Body of pancreas (tissue), 4 donors: ENCODE data around the gene FRAS1. TPM values are rescaled to one million over a fixed set of nuclear protein-coding genes. Genes with fewer than 3 reads are reported as not detected.

Source experiments
- ATAC-seq: fragments of 150-250 bp; one replicate; pipeline ENCODE4 v1.9.1; 2016
- DNase-seq, 4 donors: peaks; one replicate each; pipeline ENCODE4 v3.0.0-alpha.2; 2019
- H3K27ac ChIP-seq, 4 donors: fragments of 200-600 bp; sonication (generic); 1 replicate in 3 of 4; 2 replicates in 1 of 4; pipeline versions ENCODE4 v1.5.1 to v1.6.1; 2016 to 2019; ENCODE audit warnings: mild to moderate bottlenecking in 1 of 4, mixed read lengths in 1 of 4, moderate library complexity in 1 of 4
- H3K27me3 ChIP-seq, 2 donors: fragments of 200-600 bp; sonication (generic); one replicate each; pipeline ENCODE4 v1.6.0; 2016; ENCODE audit warnings: mild to moderate bottlenecking in 1 of 2
- H3K36me3 ChIP-seq, 2 donors: fragments of 200-600 bp; sonication (generic); replicated peaks in 1 of 2; 2 replicates each; pipeline ENCODE4 v1.5.1; 2016; ENCODE audit warnings: low read depth in 2 of 2; ENCODE audit not compliant: insufficient read depth in 1 of 2
- H3K4me1 ChIP-seq: fragments of 200-600 bp; sonication (generic); one replicate; pipeline ENCODE4 v1.6.0; 2016
- H3K4me3 ChIP-seq, 2 donors: fragments of 200-600 bp; sonication (generic); 1 replicate in 1 of 2; 2 replicates in 1 of 2; pipeline ENCODE4 v1.5.1; 2016 to 2019
- H3K9me3 ChIP-seq, 3 donors: fragments of 200-600 bp; sonication (generic); 1 replicate in 2 of 3; 2 replicates in 1 of 3; pipeline ENCODE4 v1.5.1; 2016
- CTCF ChIP-seq, 7 experiments: fragments of 450-650 bp in 4 of 7; fragments of 200-600 bp in 3 of 7; sonication (generic) in 3 of 7; IDR thresholded peaks; one replicate each; pipeline ENCODE4 v1.5.1; 2016 to 2019; ENCODE audit warnings: antibody characterized with exemption in 7 of 7
- POLR2A ChIP-seq, 3 donors: fragments of 450-650 bp; IDR thresholded peaks; one replicate each; pipeline ENCODE4 v1.6.1; 2016; ENCODE audit warnings: antibody characterized with exemption in 3 of 3, mild to moderate bottlenecking in 2 of 3
- WGBS, 2 donors: methylation state at CpG; one replicate each; pipeline ENCODE4 v1.1.5; 2017; 5-methylcytosine and 5-hydroxymethylcytosine counted together
- intact Hi-C: fragments of 100-400 bp; cut with DNase I; formaldehyde crosslinking; loops from one replicate; pipeline ENCODE4 v1.15.1; 2023
- total RNA-seq, 2 donors: library from RNA; depleted of rRNA; stranded (reverse); fragments of >200 nt; gene quantifications; one replicate each; pipeline ENCODE4 v1.1.0, GENCODE V29; 2016

FRAS1 gene
- total RNA-seq, 2 donors from 2014 or later, result 22.6 to 24.4 TPM

GRCh38 chr4:78336093-78336943 is 279.2 kb downstream of the FRAS1 start:
- DNase-seq, result no peak
- intact Hi-C loops, result no loop called here
- ATAC-seq, result no peak
- TF ChIP-seq CTCF (IDR thresholded peaks at IDR 0.05) (no peak), POLR2A (IDR thresholded peaks at IDR 0.05) (no peak)
- H3K4me3 ChIP-seq, result no peak overlapping the region
- no peaks in the 10 kb centered on the region for H3K36me3 ChIP-seq
- H3K9me3 ChIP-seq, result no peaks in the 10 kb centered on the region
- no peaks in the 10 kb centered on the region for H3K4me1 ChIP-seq
- WGBS, 2 donors, result 55 to 56% methylated on average over 4 of the region's 4 CpGs
- H3K27me3 ChIP-seq, result no peaks in the 10 kb centered on the region
- H3K27ac ChIP-seq, result no peak overlapping the region

GRCh38 chr4:78337244-78338020 is 280.3 kb downstream of the FRAS1 start:
- ATAC-seq (no peak), DNase-seq (no peak)
- no peaks in the 10 kb centered on the region for H3K9me3 ChIP-seq
- no peak overlapping the region for H3K27ac ChIP-seq
- H3K4me1 ChIP-seq, result no peaks in the 10 kb centered on the region
- TF ChIP-seq POLR2A (IDR thresholded peaks at IDR 0.05) (no peak), CTCF (IDR thresholded peaks at IDR 0.05) (no peak)
- intact Hi-C loops, result no loop called here
- WGBS, 2 donors, result 86 to 88% methylated on average over 8 to 9 of the region's 9 CpGs
- no peaks in the 10 kb centered on the region for H3K27me3 ChIP-seq
- H3K36me3 ChIP-seq, result no peaks in the 10 kb centered on the region
- H3K4me3 ChIP-seq, result no peak overlapping the region

- TF ChIP-seq CTCF (IDR thresholded peaks at IDR 0.05), result no peak
- TF ChIP-seq POLR2A (IDR thresholded peaks at IDR 0.05), result no peak
- no peaks in the 10 kb centered on the region for H3K4me1 ChIP-seq
- H3K27me3 ChIP-seq, result no peaks in the 10 kb centered on the region
- no peak overlapping the region for H3K27ac ChIP-seq
- H3K36me3 ChIP-seq, result no peaks in the 10 kb centered on the region
- 84 to 88% methylated on average over 5 of the region's 5 CpGs for WGBS, 2 donors
- H3K9me3 ChIP-seq, result no peaks in the 10 kb centered on the region
- ATAC-seq, result no peak
- H3K4me3 ChIP-seq, result no peak overlapping the region
- intact Hi-C loops, result no loop called here
- DNase-seq, result no peak
These were observed 285.0 kb downstream of the FRAS1 start for GRCh38 chr4:78342125-78342524.

- intact Hi-C loops, result no loop called here
- WGBS, 2 donors, result 84 to 86% methylated on average over 3 of the region's 3 CpGs
These were observed 286.6 kb downstream of the FRAS1 start for GRCh38 chr4:78343682-78344081.

More at GRCh38 chr4:78343682-78344081, 286.6 kb downstream of the FRAS1 start:
- Histone ChIP-seq H3K27ac (no peak overlapping the region), H3K9me3 (no peaks in the 10 kb centered on the region), H3K4me1 (no peaks in the 10 kb centered on the region), H3K4me3 (no peak overlapping the region), H3K36me3 (no peaks in the 10 kb centered on the region), H3K27me3 (no peaks in the 10 kb centered on the region)
- DNase-seq (no peak), ATAC-seq (no peak)
- TF ChIP-seq POLR2A (IDR thresholded peaks at IDR 0.05) (no peak), CTCF (IDR thresholded peaks at IDR 0.05) (no peak)
